IPS-18a (cell line): ENCODE results near the gene TMC6.

Experiments
- H3K27ac ChIP-seq: one replicate; pipeline ENCODE4 v1.5.1; 2013; ENCODE audit warnings: low read length
- H3K27me3 ChIP-seq: one replicate; pipeline ENCODE4 v1.6.1; 2013; ENCODE audit warnings: mild to moderate bottlenecking, low read length; ENCODE audit not compliant: control insufficient read depth, insufficient read depth
- H3K36me3 ChIP-seq: one replicate; pipeline ENCODE4 v1.6.1; 2013; ENCODE audit warnings: low read depth, low read length; ENCODE audit not compliant: control insufficient read depth
- H3K4me1 ChIP-seq: one replicate; pipeline ENCODE4 v1.6.1; 2013; ENCODE audit warnings: low read depth, low read length; ENCODE audit not compliant: control insufficient read depth
- H3K4me3 ChIP-seq: one replicate; pipeline ENCODE4 v1.5.1; 2013; ENCODE audit warnings: low read length
- H3K9ac ChIP-seq: one replicate; pipeline ENCODE4 v1.6.1; 2013; ENCODE audit warnings: mild to moderate bottlenecking, low read length, moderate library complexity
- H3K9me3 ChIP-seq: one replicate; pipeline ENCODE4 v1.6.1; 2013; ENCODE audit warnings: low read depth, low read length; ENCODE audit not compliant: control insufficient read depth

The TMC6 gene

DNA sequence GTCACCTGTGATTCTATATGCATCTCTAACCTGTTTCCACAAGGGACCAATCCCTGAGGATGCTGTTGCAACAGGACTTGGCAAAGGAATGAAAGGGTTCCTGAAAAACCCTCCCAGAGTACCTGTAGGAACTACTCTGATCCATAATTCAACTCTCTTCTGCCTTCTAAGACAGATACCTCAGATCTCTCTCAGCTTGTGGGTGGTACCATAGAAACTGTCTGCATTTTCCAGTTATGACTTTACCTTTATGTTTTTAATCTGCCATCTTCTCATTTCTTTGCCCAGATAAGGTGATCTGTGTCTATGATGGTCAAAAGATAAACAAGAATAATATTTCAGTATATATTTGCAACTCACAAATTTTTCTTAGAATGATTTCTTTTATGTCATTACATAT is 65.1 kb downstream of the TMC6 start:
- no peak overlapping the region for H3K27ac ChIP-seq

DNA sequence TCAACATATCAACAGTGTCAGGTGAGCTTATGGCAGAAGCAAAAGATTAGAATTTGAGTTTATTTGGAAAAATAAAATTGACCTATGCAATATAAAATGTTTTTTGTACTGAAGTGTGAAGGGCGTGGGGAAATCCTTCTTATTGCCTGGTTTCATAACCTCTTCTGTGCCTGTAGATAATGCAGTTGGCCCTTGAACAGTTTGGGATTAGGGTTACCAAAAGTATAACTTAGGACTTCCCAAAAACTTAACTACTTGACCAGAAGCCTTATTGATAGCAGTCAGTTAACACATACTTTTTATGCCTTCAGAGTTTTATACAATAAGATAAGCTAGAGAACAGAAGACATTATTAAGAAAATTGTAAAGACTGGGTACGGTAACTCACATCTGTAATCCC is 66.0 kb downstream of the TMC6 start:
- H3K9ac ChIP-seq: no peak overlapping the region
- no peaks in the 10 kb centered on the region for H3K4me1 ChIP-seq
- H3K27ac ChIP-seq: no peak overlapping the region
- no peaks in the 10 kb centered on the region for H3K27me3 ChIP-seq
- H3K4me3 ChIP-seq: no peak overlapping the region
- peaks cover 13% of the 10 kb centered on the region for H3K36me3 ChIP-seq
- no peaks in the 10 kb centered on the region for H3K9me3 ChIP-seq

More for the DNA sequence above, 65.1 kb downstream of the TMC6 start:
- H3K4me1 ChIP-seq: no peaks in the 10 kb centered on the region
- H3K9me3 ChIP-seq: no peaks in the 10 kb centered on the region
- H3K27me3 ChIP-seq: no peaks in the 10 kb centered on the region
- H3K36me3 ChIP-seq: peaks cover 18% of the 10 kb centered on the region
- H3K4me3 ChIP-seq: no peak overlapping the region
- H3K9ac ChIP-seq: no peak overlapping the region
